K562 (cell line): ENCODE measurements around the gene SH2D3A. TPM values are rescaled to one million over a fixed set of nuclear protein-coding genes. Genes with fewer than 3 reads are reported as not detected.
A peak's percentile ranks its signal among the peaks of the same experiment; 100 is the strongest.

Source experiments
- ATAC-seq: fragments of 200-7000 bp; cut with Tn5 transposase; 3 replicates; pipeline ENCODE4 v1.9.1; 2020; ENCODE audit warnings: moderate library complexity
- BruUV-seq: library from RNA; stranded (reverse); fragments of 400-500 nt; replicated peaks from 2 replicates; lab custom pipeline; 2021; lab: Mats Ljungman, UMichigan
- CTCF ChIA-PET: fragments of 300-600 bp; formaldehyde crosslinking; extraction: SDS; loops from one replicate; lab custom pipeline; 2021; ENCODE audit warnings: low intra/inter-chr PET ratio; lab: Yijun Ruan, JAX
- POLR2A ChIA-PET: fragments of 300-600, 350-650 bp; sonication (Branson Sonifier 250); formaldehyde crosslinking; extraction: SDS; loops from one replicate; lab custom pipeline; 2021; ENCODE audit warnings: antibody characterized with exemption, inconsistent platforms; lab: Yijun Ruan, JAX
- DNase-seq, 4 experiments: peaks; one replicate each; pipeline versions ENCODE4 v3.0.0 to v3.0.0-alpha.2; 2011 to 2018; ENCODE audit warnings: low spot score in 3 of 4, mixed read lengths in 3 of 4; ENCODE audit errors: extremely low read depth in 1 of 4
- FAIRE-seq: peaks from 2 replicates; lab custom pipeline; 2011; peaks lifted over from hg19 to GRCh38; lab: Jason Lieb, UNC
- H2AFZ ChIP-seq: 2 replicates; pipeline ENCODE4 v1.6.0; 2011; ENCODE audit warnings: low read depth, low read length, control low read depth, inconsistent platforms
- H3K27ac ChIP-seq: fragments of 200-600 bp; 3 replicates; pipeline ENCODE4 v1.8.0; 2011; ENCODE audit warnings: low read depth, mild to moderate bottlenecking, control low read depth, inconsistent platforms, low read length, moderate library complexity, mixed read lengths; ENCODE audit errors: extremely low read depth
- H3K27me3 ChIP-seq, 2 experiments: fragments of 300-600 bp in 1 of 2; 2 replicates in 1 of 2; 3 replicates in 1 of 2; pipeline versions ENCODE4 v1.6.0 to v1.8.0; 2011; ENCODE audit warnings: inconsistent platforms in 2 of 2, low read length in 2 of 2, mild to moderate bottlenecking in 1 of 2, mixed read lengths in 1 of 2, moderate library complexity in 1 of 2; ENCODE audit not compliant: control insufficient read depth in 2 of 2, insufficient read depth in 2 of 2
- H3K36me3 ChIP-seq: fragments of 300-600 bp; 3 replicates; pipeline ENCODE4 v1.8.0; 2011; ENCODE audit warnings: mild to moderate bottlenecking, low read length, inconsistent platforms; ENCODE audit not compliant: control insufficient read depth, insufficient read depth
- H3K4me1 ChIP-seq, 2 experiments: fragments of 200-600 bp in 1 of 2; replicated peaks in 1 of 2; 2 replicates in 1 of 2; 3 replicates in 1 of 2; pipeline versions ENCODE4 v1.5.1 to v1.8.0; 2011; ENCODE audit warnings: inconsistent platforms in 2 of 2, low read length in 2 of 2, mild to moderate bottlenecking in 1 of 2, mixed read lengths in 1 of 2, moderate library complexity in 1 of 2; ENCODE audit not compliant: control insufficient read depth in 2 of 2, insufficient read depth in 2 of 2
- H3K4me2 ChIP-seq: 2 replicates; pipeline ENCODE4 v1.6.1; 2011; ENCODE audit warnings: low read length, control low read depth, inconsistent platforms, mixed read lengths; ENCODE audit not compliant: insufficient read depth
- H3K4me3 ChIP-seq: fragments of 200-600 bp; sonication (generic), shearing (Covaris generic); 2 replicates; pipeline ENCODE4 v1.5.1; 2016; ENCODE audit warnings: control low read depth, inconsistent platforms
- H3K79me2 ChIP-seq: fragments of 200-600 bp; 3 replicates; pipeline ENCODE4 v1.8.0; 2011; ENCODE audit warnings: low read length, inconsistent platforms; ENCODE audit not compliant: control insufficient read depth, insufficient read depth
- H3K9ac ChIP-seq, 2 experiments: 2 replicates each; pipeline versions ENCODE4 v1.6.0 to v1.6.1; 2011; ENCODE audit warnings: low read depth in 2 of 2, low read length in 2 of 2, control low read depth in 1 of 2, inconsistent platforms in 1 of 2, mild to moderate bottlenecking in 1 of 2, mixed read lengths in 1 of 2; ENCODE audit not compliant: insufficient read depth in 1 of 2
- H3K9me1 ChIP-seq: one replicate; pipeline ENCODE4 v1.6.0; 2011; ENCODE audit warnings: inconsistent platforms, mild to moderate bottlenecking, low read length, moderate library complexity; ENCODE audit not compliant: control insufficient read depth, insufficient read depth
- H3K9me3 ChIP-seq: replicated peaks from 2 replicates; pipeline ENCODE4 v1.5.1; 2011; ENCODE audit warnings: low read depth, low read length, inconsistent platforms; ENCODE audit not compliant: control insufficient read depth, insufficient read depth
- H4K20me1 ChIP-seq: replicated peaks from 2 replicates; pipeline ENCODE4 v1.6.1; 2011; ENCODE audit warnings: low read length, inconsistent platforms, mixed read lengths; ENCODE audit not compliant: control insufficient read depth, insufficient read depth
- FOXK1 ChIP-seq: sonication (generic); formaldehyde crosslinking; IDR thresholded peaks from 2 replicates; pipeline ENCODE4 v1.8.0; 2022; ENCODE audit warnings: missing genetic modification reagents, mild to moderate bottlenecking, borderline replicate concordance
- ZNF133 ChIP-seq: fragments of 250-450 bp; sonication (Bioruptor Pico); IDR thresholded peaks from 2 replicates; pipeline ENCODE4 v1.4.0; 2020; ENCODE audit warnings: mild to moderate bottlenecking
- WGBS: fragments of 100-300 bp; shearing (Covaris generic); methylation state at CpG from one replicate; pipeline ENCODE4 v1.1.6; 2016; ENCODE audit warnings: low coverage, mixed read lengths; ENCODE audit not compliant: insufficient coverage; ENCODE audit errors: missing lambda C conversion rate; 5-methylcytosine and 5-hydroxymethylcytosine counted together
- in situ Hi-C: fragments of 300-500 bp; cut with MboI; formaldehyde crosslinking; loops from 4 replicates; pipeline ENCODE4 v1.15.0; 2018; ENCODE audit warnings: inconsistent platforms, mixed read lengths
- intact Hi-C: fragments of 100-400 bp; cut with micrococcal nuclease; formaldehyde crosslinking; loops from 2 replicates; pipeline ENCODE4 v1.14.2; 2022
- polyA plus RNA-seq, 8 experiments: library from polyadenylated mRNA; depleted of rRNA in 4 of 8; stranded (reverse) in 5 of 8; unstranded in 3 of 8; fragments of >200 nt; fragmentation: Nextera tagmentation in 2 of 8; fragmentation: Illumina TruSeq in 1 of 8; extraction: Ambion mirVana in 2 of 8; extraction: Trizol in 1 of 8; gene quantifications; 2 replicates each; pipeline versions ENCODE4 v1.2.1 to v1.2.3, GENCODE V29; 2011 to 2014; ENCODE audit warnings: inconsistent platforms in 1 of 8, missing spikeins in 1 of 8
- total RNA-seq, 7 experiments: library from RNA; depleted of rRNA in 6 of 7; stranded (reverse); fragments of >200 nt in 6 of 7; fragmentation: Illumina TruSeq in 2 of 7; extraction: Trizol in 2 of 7; gene quantifications; 2 replicates each; pipeline versions ENCODE4 v1.2.1 to v1.2.3, GENCODE V29; 2011 to 2021; ENCODE audit warnings: low replicate concordance in 1 of 7
- TF ChIP-seq, protein P1 (sequence below): sonication (generic); formaldehyde crosslinking; IDR thresholded peaks from 2 replicates; pipeline ENCODE4 v1.9.0; 2022; ENCODE audit warnings: mild to moderate bottlenecking, missing genetic modification reagents
- TF ChIP-seq, protein P2 (sequence below): sonication (generic); formaldehyde crosslinking; IDR thresholded peaks from 2 replicates; pipeline ENCODE4 v1.8.1; 2023; ENCODE audit warnings: mild to moderate bottlenecking, missing genetic modification reagents

Gene SH2D3A
- total and polyA plus RNA-seq, 9 of the 15 experiments (the other 6 are each of a cell fraction or from before 2014, with no cell fraction given), result 0.75 to 26.3 (median 8.9) TPM

DNA sequence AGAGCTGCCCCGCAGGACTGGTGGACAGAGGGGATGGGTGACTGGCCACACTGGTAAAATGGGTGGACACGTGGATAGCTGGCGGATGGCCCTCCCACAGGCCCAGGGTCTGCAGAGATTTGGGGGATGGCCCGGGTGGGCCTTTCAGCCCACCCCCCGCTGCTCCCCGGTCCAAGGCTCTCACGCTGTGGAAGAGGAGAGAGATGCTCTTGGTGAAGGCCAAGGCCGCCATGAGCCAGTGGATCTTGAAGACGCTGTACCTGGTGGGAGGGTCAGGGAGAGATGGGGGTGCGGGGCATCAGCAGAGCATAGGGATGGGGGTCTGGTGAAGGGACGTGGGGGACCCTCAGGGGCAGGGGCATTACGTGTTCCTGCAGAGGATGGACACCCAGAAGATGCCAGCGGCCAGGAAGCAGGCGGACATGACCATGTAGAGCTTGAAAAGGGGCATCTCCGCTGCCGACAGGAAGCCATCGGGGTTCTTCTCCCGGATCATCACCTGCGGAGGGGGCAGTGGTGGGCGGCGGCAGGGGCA, 34.4 kb downstream of the SH2D3A start:
- Histone ChIP-seq H3K4me1 (peaks cover 31 to 73% of the 10 kb centered on the region in 2 experiments), H3K4me2 (no peak overlapping the region), H2AFZ (no peak overlapping the region), H3K9me3 (no peaks in the 10 kb centered on the region), H4K20me1 (no peaks in the 10 kb centered on the region), H3K4me3 (no peak overlapping the region), H3K9me1 (no peaks in the 10 kb centered on the region), H3K27ac (no peak overlapping the region), H3K27me3 (no peaks in the 10 kb centered on the region), H3K36me3 (peaks cover 3% of the 10 kb centered on the region; the same call in 1 of the 3 replicates), H3K79me2 (peaks cover 19% of the 10 kb centered on the region), H3K9ac (no peak overlapping the region; a peak in 1 of 4 replicates)
- ATAC-seq, result no peak
- WGBS, result 89% methylated on average over 13 of the region's 21 CpGs
- CTCF ChIA-PET, result interaction anchor here (0.7 kb wide), 1 partner anchor 269 kb away, joined by 4 read pairs; no protein-coding TSS in a partner anchor
- no peak for DNase-seq
- BruUV-seq, result no TSS peak
- POLR2A ChIA-PET, result interaction anchor here (0.6 to 0.9 kb wide), 2 partner anchors 17 to 34 kb away, joined by 3 read pairs; partner anchors contain the start of gene SH2D3A
- TF ChIP-seq, protein P1, sequence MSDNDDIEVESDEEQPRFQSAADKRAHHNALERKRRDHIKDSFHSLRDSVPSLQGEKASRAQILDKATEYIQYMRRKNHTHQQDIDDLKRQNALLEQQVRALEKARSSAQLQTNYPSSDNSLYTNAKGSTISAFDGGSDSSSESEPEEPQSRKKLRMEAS (CRISPR knock-in tag), result 0 out of 2 replicates have a peak, but pooled peaks have one; percentile 1
- no peak for TF ChIP-seq ZNF133 (CRISPR knock-in tag)
- FAIRE-seq, result no peak
- intact Hi-C loops (loop anchor here (10.0 kb wide), 1 partner anchor 218 kb away; no protein-coding TSS in a partner anchor), in situ Hi-C loops (no loop called here)

DNA sequence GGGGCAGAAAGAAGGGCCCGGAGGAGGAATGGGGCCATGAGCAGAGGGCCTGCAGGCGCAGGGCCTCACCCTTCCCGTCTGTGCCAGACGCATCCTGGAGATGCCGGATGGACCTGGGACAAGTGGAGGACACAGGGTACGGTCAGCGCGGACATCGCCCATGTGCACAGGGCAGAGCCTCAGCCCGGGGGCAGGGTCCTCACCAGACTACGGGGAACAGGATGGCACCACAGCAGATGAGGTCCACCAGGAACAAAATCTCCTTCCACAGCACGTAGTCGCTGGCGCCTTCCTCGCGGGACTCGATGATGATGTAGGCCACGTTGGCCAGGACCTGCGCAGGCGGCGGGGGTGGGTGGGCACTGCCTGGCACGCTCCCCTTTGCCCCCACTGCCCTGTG, 35.4 kb downstream of the SH2D3A start:
- DNase-seq, result no peak
- in situ Hi-C loops, result no loop called here
- intact Hi-C loops, result loop anchor here (10.0 kb wide), 1 partner anchor 217 kb away; no protein-coding TSS in a partner anchor
- Histone ChIP-seq H3K4me2 (no peak overlapping the region), H3K27me3 (no peaks in the 10 kb centered on the region), H3K36me3 (peaks cover 3% of the 10 kb centered on the region; the same call in 1 of the 3 replicates), H2AFZ (no peak overlapping the region), H3K79me2 (peaks cover 19% of the 10 kb centered on the region), H3K4me3 (no peak overlapping the region), H3K9me1 (no peaks in the 10 kb centered on the region), H3K27ac (no peak overlapping the region), H4K20me1 (no peaks in the 10 kb centered on the region), H3K9ac (no peak overlapping the region; a peak in 1 of 4 replicates), H3K9me3 (no peaks in the 10 kb centered on the region), H3K4me1 (peaks cover 31 to 69% of the 10 kb centered on the region in 2 experiments)
- POLR2A ChIA-PET, result no interaction called here
- 86% methylated on average over 18 of the region's 22 CpGs for WGBS
- no TSS peak for BruUV-seq
- CTCF ChIA-PET, result no interaction called here
- FAIRE-seq, result no peak
- TF ChIP-seq FOXK1 (CRISPR knock-in tag), result no peak
- TF ChIP-seq, protein P2, sequence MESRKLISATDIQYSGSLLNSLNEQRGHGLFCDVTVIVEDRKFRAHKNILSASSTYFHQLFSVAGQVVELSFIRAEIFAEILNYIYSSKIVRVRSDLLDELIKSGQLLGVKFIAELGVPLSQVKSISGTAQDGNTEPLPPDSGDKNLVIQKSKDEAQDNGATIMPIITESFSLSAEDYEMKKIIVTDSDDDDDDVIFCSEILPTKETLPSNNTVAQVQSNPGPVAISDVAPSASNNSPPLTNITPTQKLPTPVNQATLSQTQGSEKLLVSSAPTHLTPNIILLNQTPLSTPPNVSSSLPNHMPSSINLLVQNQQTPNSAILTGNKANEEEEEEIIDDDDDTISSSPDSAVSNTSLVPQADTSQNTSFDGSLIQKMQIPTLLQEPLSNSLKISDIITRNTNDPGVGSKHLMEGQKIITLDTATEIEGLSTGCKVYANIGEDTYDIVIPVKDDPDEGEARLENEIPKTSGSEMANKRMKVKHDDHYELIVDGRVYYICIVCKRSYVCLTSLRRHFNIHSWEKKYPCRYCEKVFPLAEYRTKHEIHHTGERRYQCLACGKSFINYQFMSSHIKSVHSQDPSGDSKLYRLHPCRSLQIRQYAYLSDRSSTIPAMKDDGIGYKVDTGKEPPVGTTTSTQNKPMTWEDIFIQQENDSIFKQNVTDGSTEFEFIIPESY (CRISPR knock-in tag), result peak; percentile 88
- no peak for ATAC-seq
